OCI-LY3 (cell line): ENCODE data around the gene SLC26A1.

Experiments
- H2AFZ ChIP-seq: fragments of 200-600, 300-600 bp; shearing (Covaris generic); 2 replicates; pipeline ENCODE4 v1.6.0; 2014; ENCODE audit warnings: antibody characterized with exemption, low read depth, low read length
- H3K27ac ChIP-seq: fragments of 200-600, 300-600 bp; sonication (generic); 2 replicates; pipeline ENCODE4 v1.5.1; 2014; ENCODE audit warnings: mild to moderate bottlenecking, low read length, moderate library complexity, mixed read lengths
- H3K27me3 ChIP-seq: fragments of 200-600, 300-600 bp; sonication (generic); 2 replicates; pipeline ENCODE4 v1.6.1; 2014; ENCODE audit warnings: low read depth, low read length, mixed read lengths
- H3K36me3 ChIP-seq: fragments of 200-600, 300-600 bp; sonication (generic); replicated peaks from 2 replicates; pipeline ENCODE3; 2014; ENCODE audit warnings: low read depth, low read length, mixed read lengths
- H3K4me1 ChIP-seq: fragments of 300-600, 200-600 bp; sonication (generic); 2 replicates; pipeline ENCODE4 v1.6.1; 2014; ENCODE audit warnings: low read length, mixed read lengths
- H3K4me2 ChIP-seq: fragments of 200-600, 300-600 bp; sonication (generic); 2 replicates; pipeline ENCODE4 v1.6.1; 2014; ENCODE audit warnings: low read length, mixed read lengths
- H3K4me3 ChIP-seq: fragments of 300-600, 200-600 bp; sonication (generic); 2 replicates; pipeline ENCODE4 v1.5.1; 2014; ENCODE audit warnings: antibody characterized with exemption, mild to moderate bottlenecking, low read length, moderate library complexity
- H3K79me2 ChIP-seq: fragments of 300-600, 200-600 bp; shearing (Covaris generic); 2 replicates; pipeline ENCODE4 v1.6.1; 2014; ENCODE audit warnings: mild to moderate bottlenecking, low read length, mixed read lengths
- H3K9ac ChIP-seq: fragments of 300-600, 200-600 bp; shearing (Covaris generic); 2 replicates; pipeline ENCODE4 v1.6.0; 2014; ENCODE audit warnings: mild to moderate bottlenecking, low read length, moderate library complexity
- H3K9me3 ChIP-seq: fragments of 200-600, 300-600 bp; shearing (Covaris generic); 2 replicates; pipeline ENCODE4 v1.6.1; 2014; ENCODE audit warnings: low read length, mixed read lengths; ENCODE audit not compliant: insufficient read depth
- H4K20me1 ChIP-seq: fragments of 200-600, 300-600 bp; sonication (generic); 2 replicates; pipeline ENCODE4 v1.6.1; 2016; ENCODE audit warnings: low read length, mixed read lengths; ENCODE audit not compliant: insufficient read depth
- EZH2phosphoT487 ChIP-seq: fragments of 200-600 bp; shearing (Covaris generic); IDR thresholded peaks from 2 replicates; pipeline ENCODE4 v1.6.1; 2018; ENCODE audit warnings: antibody characterized with exemption, mixed run types, low read depth
- TF ChIP-seq, protein P1 (sequence below): fragments of 200-600, 300-600 bp; sonication (generic); IDR thresholded peaks from 2 replicates; pipeline ENCODE4 v1.5.1; 2014; ENCODE audit warnings: antibody characterized with exemption, low read length, low read depth

Gene SLC26A1

GRCh38 chr4:973431-974397 lies 19.5 kb downstream of the SLC26A1 start, which contains the start of gene DGKQ:
Gene DGKQ (minus strand): TSS chr4:973569. CDS start chr4:973482, 87 bp downstream.
- Histone ChIP-seq H3K9me3 (no peaks in the 10 kb centered on the region), H3K27me3 (no peaks in the 10 kb centered on the region), H3K4me2 (peak within 1 kb of the TSS; percentile 97), H4K20me1 (no peaks in the 10 kb centered on the region), H3K4me3 (peak within 1 kb of the TSS; percentile 97), H3K27ac (no peak within 1 kb of the TSS), H3K9ac (peak within 1 kb of the TSS; percentile 69), H3K79me2 (no peaks in the 10 kb centered on the region), H2AFZ (no peak within 1 kb of the TSS), H3K36me3 (no peaks in the 10 kb centered on the region), H3K4me1 (peaks cover 5% of the 10 kb centered on the region; the same call in 1 of the 2 replicates)
- TF ChIP-seq, protein P1, sequence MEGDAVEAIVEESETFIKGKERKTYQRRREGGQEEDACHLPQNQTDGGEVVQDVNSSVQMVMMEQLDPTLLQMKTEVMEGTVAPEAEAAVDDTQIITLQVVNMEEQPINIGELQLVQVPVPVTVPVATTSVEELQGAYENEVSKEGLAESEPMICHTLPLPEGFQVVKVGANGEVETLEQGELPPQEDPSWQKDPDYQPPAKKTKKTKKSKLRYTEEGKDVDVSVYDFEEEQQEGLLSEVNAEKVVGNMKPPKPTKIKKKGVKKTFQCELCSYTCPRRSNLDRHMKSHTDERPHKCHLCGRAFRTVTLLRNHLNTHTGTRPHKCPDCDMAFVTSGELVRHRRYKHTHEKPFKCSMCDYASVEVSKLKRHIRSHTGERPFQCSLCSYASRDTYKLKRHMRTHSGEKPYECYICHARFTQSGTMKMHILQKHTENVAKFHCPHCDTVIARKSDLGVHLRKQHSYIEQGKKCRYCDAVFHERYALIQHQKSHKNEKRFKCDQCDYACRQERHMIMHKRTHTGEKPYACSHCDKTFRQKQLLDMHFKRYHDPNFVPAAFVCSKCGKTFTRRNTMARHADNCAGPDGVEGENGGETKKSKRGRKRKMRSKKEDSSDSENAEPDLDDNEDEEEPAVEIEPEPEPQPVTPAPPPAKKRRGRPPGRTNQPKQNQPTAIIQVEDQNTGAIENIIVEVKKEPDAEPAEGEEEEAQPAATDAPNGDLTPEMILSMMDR = no peak
- no peak for TF ChIP-seq EZH2phosphoT487

DNA sequence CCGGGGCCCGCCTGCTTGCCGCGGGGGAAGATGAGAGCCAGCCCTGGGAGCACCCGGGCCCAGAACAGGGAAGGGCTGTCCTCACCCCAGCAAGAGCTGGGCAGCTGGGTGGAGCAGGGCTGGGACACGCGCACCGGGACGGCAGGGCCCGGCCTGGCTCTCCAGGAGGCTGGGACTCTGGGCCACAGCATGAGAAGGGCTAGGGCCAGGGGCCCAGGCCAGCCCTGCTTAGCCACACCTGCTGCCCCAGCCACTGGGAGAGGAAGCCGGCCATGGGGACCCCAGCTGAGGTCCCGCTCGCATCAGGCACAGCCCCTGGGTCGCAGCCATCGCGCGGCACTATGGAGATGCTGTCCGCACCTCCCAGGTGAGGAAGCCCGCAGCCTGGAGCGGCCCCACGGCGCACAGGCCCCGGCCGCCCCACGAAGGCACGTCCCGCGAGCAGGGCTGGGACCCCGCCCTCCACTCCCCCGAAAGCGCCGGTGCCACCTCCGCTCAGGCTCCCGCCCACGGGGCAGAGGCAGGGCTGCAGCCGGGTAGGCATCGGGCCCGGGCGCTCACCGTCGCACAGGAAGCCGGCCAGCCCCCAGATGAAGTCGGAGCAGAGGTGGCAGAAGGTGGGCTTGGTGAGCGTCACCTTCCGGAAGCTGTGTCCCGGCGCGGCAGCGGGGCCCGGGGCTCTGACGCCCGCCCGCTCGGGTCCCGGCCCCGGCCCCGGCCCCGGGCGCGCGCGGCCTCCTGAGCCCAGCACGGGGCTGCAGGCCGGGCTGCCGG lies 20.4 kb downstream of the SLC26A1 start:
- no peaks in the 10 kb centered on the region for H3K9me3 ChIP-seq
- H3K27me3 ChIP-seq = no peaks in the 10 kb centered on the region
- H2AFZ ChIP-seq = no peak overlapping the region
- peak overlapping the region; percentile 97 for H3K4me3 ChIP-seq
- H3K27ac ChIP-seq = no peak overlapping the region
- peaks cover 5% of the 10 kb centered on the region; the same call in 1 of the 2 replicates for H3K4me1 ChIP-seq
- no peaks in the 10 kb centered on the region for H4K20me1 ChIP-seq
- H3K9ac ChIP-seq = peak overlapping the region; percentile 69
- H3K36me3 ChIP-seq = no peaks in the 10 kb centered on the region
- no peak for TF ChIP-seq EZH2phosphoT487
- TF ChIP-seq, protein P1 = no peak
- peak overlapping the region; percentile 97 for H3K4me2 ChIP-seq
- no peaks in the 10 kb centered on the region for H3K79me2 ChIP-seq

GRCh38 chr4:971666-972500 lies 21.3 kb downstream of the SLC26A1 start:
- no peak overlapping the region for H3K27ac ChIP-seq

More at GRCh38 chr4:971666-972500, 21.3 kb downstream of the SLC26A1 start:
- H3K36me3 ChIP-seq = no peaks in the 10 kb centered on the region
- peaks cover 5% of the 10 kb centered on the region; the same call in 1 of the 2 replicates for H3K4me1 ChIP-seq
- H3K4me3 ChIP-seq = peak overlapping the region; percentile 97
- no peaks in the 10 kb centered on the region for H3K79me2 ChIP-seq
- no peak overlapping the region for H2AFZ ChIP-seq
- no peaks in the 10 kb centered on the region for H3K9me3 ChIP-seq
- H3K27me3 ChIP-seq = no peaks in the 10 kb centered on the region
- H4K20me1 ChIP-seq = no peaks in the 10 kb centered on the region
- peak overlapping the region; percentile 69; the same call in 1 of the 2 replicates for H3K9ac ChIP-seq
- TF ChIP-seq, protein P1 = no peak
- TF ChIP-seq EZH2phosphoT487 = no peak
- H3K4me2 ChIP-seq = peak overlapping the region; percentile 97
